Measurements from ENCODE around the gene TCTA.

Gene TCTA

GRCh38 chr3:49410846-49411534, 1.2 kb upstream of the TCTA start:
- no peak for DNase-seq (ENCODE audit: low read depth)

GRCh38 chr3:49411535-49411967, 672 bp upstream of the TCTA start:
- no peak for DNase-seq (ENCODE audit: low read depth)

- DNase-seq (ENCODE audit: low read depth): no peak
Measured at GRCh38 chr3:49412632-49413337, 562 bp downstream of the TCTA start.

- no peak for DNase-seq (ENCODE audit: low read depth)
Measured at GRCh38 chr3:49413338-49413734, 1.1 kb downstream of the TCTA start.

- no peak for DNase-seq (ENCODE audit: low read depth)
Measured at GRCh38 chr3:49414753-49415152, 2.5 kb downstream of the TCTA start.

GRCh38 chr3:49415931-49416601, 3.8 kb downstream of the TCTA start:
- no peak for DNase-seq (ENCODE audit: low read depth)

- no peak for DNase-seq (ENCODE audit: low read depth)
Measured at GRCh38 chr3:49416867-49417266, 4.6 kb downstream of the TCTA start.

- DNase-seq (ENCODE audit: low read depth): no peak
Measured at GRCh38 chr3:49417516-49418120, 5.4 kb downstream of the TCTA start.

- no peak for DNase-seq (ENCODE audit: low read depth)
Measured at GRCh38 chr3:49421890-49422378, 9.7 kb downstream of the TCTA start.

GRCh38 chr3:49422379-49423248, 10.4 kb downstream of the TCTA start, which contains the start of gene AMT:
Gene AMT (minus strand): TSS chr3:49422473. CDS start chr3:49422450, 23 bp downstream.
- no peak for DNase-seq (ENCODE audit: low read depth)

GRCh38 chr3:49424816-49425215, 12.6 kb downstream of the TCTA start:
- DNase-seq (ENCODE audit: low read depth): no peak

- no peak for DNase-seq (ENCODE audit: low read depth)
Measured at GRCh38 chr3:49427586-49427985, 15.4 kb downstream of the TCTA start.

GRCh38 chr3:49428752-49429080, 16.5 kb downstream of the TCTA start:
- no peak for DNase-seq (ENCODE audit: low read depth)

GRCh38 chr3:49434731-49435130, 22.5 kb downstream of the TCTA start:
- no peak for DNase-seq (ENCODE audit: low read depth)

GRCh38 chr3:49445391-49445790, 33.2 kb downstream of the TCTA start:
- DNase-seq (ENCODE audit: low read depth): no peak

- no peak for DNase-seq (ENCODE audit: low read depth)
Measured at GRCh38 chr3:49453621-49454020, 41.4 kb downstream of the TCTA start.

GRCh38 chr3:49454458-49454857, 42.2 kb downstream of the TCTA start:
- DNase-seq (ENCODE audit: low read depth): no peak

- no peak for DNase-seq (ENCODE audit: low read depth)
Measured at GRCh38 chr3:49454898-49455681, 42.9 kb downstream of the TCTA start.

- DNase-seq (ENCODE audit: low read depth): no peak
Measured at GRCh38 chr3:49456466-49456865, 44.2 kb downstream of the TCTA start.

- DNase-seq (ENCODE audit: low read depth): no peak
Measured at GRCh38 chr3:49460188-49460890, 48.1 kb downstream of the TCTA start.
